HEK293T (cell line): ENCODE measurements around the gene SEC24A.

ENCODE experiments used
- ARNT ChIP-seq: fragments of 450-650 bp; IDR thresholded peaks from 2 replicates; pipeline ENCODE4 v1.6.1; 2017; ENCODE audit warnings: mild to moderate bottlenecking
- BHLHE40 ChIP-seq: fragments of 450-650 bp; IDR thresholded peaks from 2 replicates; pipeline ENCODE4 v1.6.1; 2016; ENCODE audit warnings: mild to moderate bottlenecking, moderate library complexity, borderline replicate concordance
- CTBP1 ChIP-seq: fragments of 450-650 bp; IDR thresholded peaks from 2 replicates; pipeline ENCODE4 v1.6.1; 2016; ENCODE audit warnings: borderline replicate concordance
- ELF4 ChIP-seq: fragments of 450-650 bp; IDR thresholded peaks from 2 replicates; pipeline ENCODE4 v1.6.1; 2017; ENCODE audit warnings: antibody characterized with exemption
- FOXK2 ChIP-seq: fragments of 450-650 bp; IDR thresholded peaks from 2 replicates; pipeline ENCODE4 v1.6.1; 2016; ENCODE audit warnings: mild to moderate bottlenecking
- FOXM1 ChIP-seq: fragments of 450-650 bp; IDR thresholded peaks from 2 replicates; pipeline ENCODE4 v1.6.1; 2017; ENCODE audit warnings: mild to moderate bottlenecking, borderline replicate concordance
- HDGF ChIP-seq: fragments of 450-650 bp; IDR thresholded peaks from 2 replicates; pipeline ENCODE4 v1.6.1; 2017; ENCODE audit warnings: antibody characterized with exemption, borderline replicate concordance
- NFRKB ChIP-seq: fragments of 450-650 bp; IDR thresholded peaks from 2 replicates; pipeline ENCODE4 v1.6.1; 2016; ENCODE audit warnings: mild to moderate bottlenecking, moderate library complexity
- SP1 ChIP-seq: fragments of 450-650 bp; IDR thresholded peaks from 2 replicates; pipeline ENCODE4 v1.6.1; 2017
- SUZ12 ChIP-seq: fragments of 450-650 bp; IDR thresholded peaks from 2 replicates; pipeline ENCODE4 v1.6.1; 2016; ENCODE audit warnings: mild to moderate bottlenecking

DNA sequence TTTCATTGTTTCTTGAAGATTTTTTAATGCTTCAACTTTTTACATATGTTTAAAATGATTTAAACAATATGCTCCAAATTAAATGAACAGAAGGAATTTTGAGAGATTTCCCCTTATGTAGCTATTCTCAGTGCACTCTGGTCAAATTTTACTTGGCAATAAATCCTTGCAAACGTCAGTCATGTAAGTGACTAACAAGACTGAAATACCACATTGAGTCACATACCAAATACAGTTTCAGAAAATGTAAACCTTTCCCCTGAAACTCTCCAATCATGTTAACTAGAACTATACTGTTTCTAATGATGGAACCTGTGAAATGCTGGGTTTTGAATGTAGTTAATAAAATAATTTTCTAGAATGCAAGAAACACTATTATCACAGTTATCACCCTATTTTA is 45.5 kb upstream of the SEC24A start:
- TF ChIP-seq FOXK2 (no peak), BHLHE40 (no peak), ARNT (no peak), HDGF (no peak), CTBP1 (no peak), NFRKB (no peak), SP1 (no peak), FOXM1 (no peak), ELF4 (no peak), SUZ12 (no peak)
